GM10248 (cell line): Measurements from ENCODE around the gene SLC6A3.
"Not testable (repeated sequence)": the region's sequence is repeated elsewhere in the genome, so short reads cannot be mapped to it uniquely, and the experiment has no call there.

ENCODE experiments used
- CTCF ChIA-PET: fragments of 300-600 bp; sonication (Branson Sonifier 250); formaldehyde crosslinking; extraction: SDS; loops from one replicate; lab custom pipeline; 2021; ENCODE audit warnings: antibody characterized with exemption; lab: Yijun Ruan, JAX
- POLR2A ChIA-PET: fragments of 350-650 bp; sonication (Branson Sonifier 250); formaldehyde crosslinking; extraction: SDS; loops from one replicate; lab custom pipeline; 2020; ENCODE audit warnings: antibody characterized with exemption; lab: Yijun Ruan, JAX
- DNase-seq: peaks from one replicate; pipeline ENCODE4 v3.0.0; 2012; ENCODE audit errors: extremely low spot score
- TF ChIP-seq, protein P1 (sequence below): IDR thresholded peaks from 2 replicates; pipeline ENCODE4 v1.5.1; 2012; ENCODE audit warnings: mild to moderate bottlenecking, low read depth; ENCODE audit errors: extremely low read depth, missing control alignments, control extremely low read depth

Gene SLC6A3

GRCh38 chr5:1363581-1363980, 81.7 kb downstream of the SLC6A3 start:
- CTCF ChIA-PET: interaction anchor here (3.2 kb wide), 1 partner anchor 16 kb away, joined by 8 read pairs; no protein-coding TSS in a partner anchor
- DNase-seq: no peak

DNA sequence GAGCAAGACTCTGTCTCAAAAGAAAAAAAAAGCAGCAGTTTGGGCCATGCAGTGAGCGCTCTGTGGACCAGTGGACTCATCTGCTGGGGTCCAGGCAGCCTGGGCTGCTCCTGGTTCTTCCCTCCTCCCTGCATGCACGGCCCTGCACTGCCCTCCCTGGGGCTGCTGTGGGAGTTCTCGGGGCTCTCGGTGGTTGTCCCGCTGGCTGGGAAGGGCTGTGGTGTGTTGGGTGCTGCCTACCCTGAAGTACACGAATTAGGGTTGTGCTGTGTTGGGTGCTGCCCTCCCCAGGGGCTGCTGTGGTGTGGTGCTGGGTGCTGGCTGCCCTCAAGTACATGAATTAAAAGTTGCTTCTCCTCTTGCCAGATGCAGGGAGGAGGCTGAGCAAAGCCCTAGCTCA, 82.1 kb downstream of the SLC6A3 start:
- TF ChIP-seq, protein P1, sequence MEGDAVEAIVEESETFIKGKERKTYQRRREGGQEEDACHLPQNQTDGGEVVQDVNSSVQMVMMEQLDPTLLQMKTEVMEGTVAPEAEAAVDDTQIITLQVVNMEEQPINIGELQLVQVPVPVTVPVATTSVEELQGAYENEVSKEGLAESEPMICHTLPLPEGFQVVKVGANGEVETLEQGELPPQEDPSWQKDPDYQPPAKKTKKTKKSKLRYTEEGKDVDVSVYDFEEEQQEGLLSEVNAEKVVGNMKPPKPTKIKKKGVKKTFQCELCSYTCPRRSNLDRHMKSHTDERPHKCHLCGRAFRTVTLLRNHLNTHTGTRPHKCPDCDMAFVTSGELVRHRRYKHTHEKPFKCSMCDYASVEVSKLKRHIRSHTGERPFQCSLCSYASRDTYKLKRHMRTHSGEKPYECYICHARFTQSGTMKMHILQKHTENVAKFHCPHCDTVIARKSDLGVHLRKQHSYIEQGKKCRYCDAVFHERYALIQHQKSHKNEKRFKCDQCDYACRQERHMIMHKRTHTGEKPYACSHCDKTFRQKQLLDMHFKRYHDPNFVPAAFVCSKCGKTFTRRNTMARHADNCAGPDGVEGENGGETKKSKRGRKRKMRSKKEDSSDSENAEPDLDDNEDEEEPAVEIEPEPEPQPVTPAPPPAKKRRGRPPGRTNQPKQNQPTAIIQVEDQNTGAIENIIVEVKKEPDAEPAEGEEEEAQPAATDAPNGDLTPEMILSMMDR: no peak
- ChIA-PET POLR2A (no interaction called here), CTCF (interaction anchor here (3.2 kb wide), 1 partner anchor 17 kb away, joined by 8 read pairs; no protein-coding TSS in a partner anchor)
- no peak for DNase-seq

More at GRCh38 chr5:1363581-1363980, 81.7 kb downstream of the SLC6A3 start:
- POLR2A ChIA-PET: no interaction called here
- TF ChIP-seq, protein P1: no peak

DNA sequence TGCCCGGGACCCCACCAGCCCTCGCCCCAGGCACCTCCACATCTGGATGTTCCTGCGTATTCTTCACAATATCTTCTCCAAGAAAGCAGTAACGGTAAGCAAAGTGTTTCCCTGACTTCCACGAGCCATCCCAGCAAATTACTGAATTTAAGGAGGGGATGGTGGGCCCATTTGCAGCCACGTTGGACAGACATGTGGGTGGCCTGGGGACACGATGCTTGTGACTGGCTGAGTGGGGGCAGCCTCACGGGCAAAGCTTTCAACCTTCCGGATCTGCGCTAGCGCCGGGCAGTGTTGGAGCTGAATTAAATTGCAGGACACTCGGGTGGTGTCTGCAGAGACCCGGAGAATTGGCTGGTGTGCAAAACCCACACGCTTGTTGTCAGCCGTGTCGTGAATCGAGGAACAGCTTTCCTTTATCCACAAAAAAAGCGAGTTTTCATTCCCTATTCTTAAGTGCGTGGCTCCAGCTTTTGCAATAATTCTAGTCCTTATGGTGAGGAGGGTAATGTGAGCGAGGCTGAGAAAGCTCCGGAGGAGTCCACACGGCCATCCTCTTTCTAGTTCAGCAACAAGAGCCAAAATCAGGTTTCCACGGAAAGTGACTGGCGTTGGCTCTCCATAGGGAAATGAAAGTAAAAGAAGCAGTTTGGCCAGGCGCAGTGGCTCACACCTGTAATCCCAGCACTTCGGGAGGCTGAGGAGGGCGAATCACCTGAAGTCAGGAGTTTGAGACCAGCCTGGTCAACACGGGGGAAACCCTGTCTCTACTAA, 82.8 kb downstream of the SLC6A3 start:
- no peak for DNase-seq

DNA sequence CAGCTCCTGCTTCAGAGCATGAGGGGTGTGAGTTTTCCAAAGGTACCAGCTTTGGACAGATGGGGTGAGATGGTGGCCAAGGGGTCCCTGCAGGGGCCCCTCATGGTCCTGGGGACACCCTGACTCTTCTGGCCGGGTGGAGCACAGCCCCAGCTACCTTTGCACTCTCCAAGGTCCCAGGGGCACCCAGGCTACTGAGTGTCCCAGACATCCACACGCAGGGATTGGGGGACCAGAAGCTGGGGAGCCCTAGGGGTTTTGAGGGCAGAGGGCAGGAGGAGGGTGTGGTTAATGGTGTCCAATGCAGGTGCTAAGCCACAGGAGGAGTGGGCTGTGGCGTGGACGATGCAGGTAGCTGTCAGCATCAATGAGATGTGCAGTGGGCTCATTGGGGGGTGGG, 84.4 kb downstream of the SLC6A3 start:
- DNase-seq: no peak
- CTCF ChIA-PET: interaction anchor here (1.2 kb wide), 1 partner anchor 19 kb away, joined by 5 read pairs; no protein-coding TSS in a partner anchor
- POLR2A ChIA-PET: no interaction called here
- TF ChIP-seq, protein P1: no peak

More for the DNA sequence above, 82.8 kb downstream of the SLC6A3 start:
- TF ChIP-seq, protein P1: no peak
- CTCF ChIA-PET: interaction anchor here (3.2 kb wide), 1 partner anchor 18 kb away, joined by 8 read pairs; no protein-coding TSS in a partner anchor
- POLR2A ChIA-PET: no interaction called here

DNA sequence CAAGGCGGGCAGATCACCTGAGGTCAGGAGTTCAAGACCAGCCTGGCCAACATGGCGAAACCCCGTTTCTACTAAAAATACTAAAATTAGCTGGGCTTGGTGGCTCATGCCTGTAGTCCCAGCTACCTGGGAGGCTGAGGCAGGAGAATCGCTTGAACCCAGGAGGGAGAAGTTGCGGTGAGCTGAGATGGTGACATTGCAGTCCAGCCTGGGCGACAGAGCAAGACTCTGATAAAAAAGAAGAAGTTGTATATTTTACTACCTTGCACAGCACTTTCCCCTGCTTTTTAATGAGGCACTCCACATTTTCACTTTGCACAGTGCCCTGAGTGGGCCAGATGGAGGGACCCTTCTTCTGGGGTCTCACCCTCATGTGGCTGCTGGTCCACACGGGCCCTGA, 84.9 kb downstream of the SLC6A3 start:
- DNase-seq, POLR2A ChIA-PET: not testable (repeated sequence)
- CTCF ChIA-PET: interaction anchor here (1.2 kb wide), 1 partner anchor 20 kb away, joined by 5 read pairs; no protein-coding TSS in a partner anchor

DNA sequence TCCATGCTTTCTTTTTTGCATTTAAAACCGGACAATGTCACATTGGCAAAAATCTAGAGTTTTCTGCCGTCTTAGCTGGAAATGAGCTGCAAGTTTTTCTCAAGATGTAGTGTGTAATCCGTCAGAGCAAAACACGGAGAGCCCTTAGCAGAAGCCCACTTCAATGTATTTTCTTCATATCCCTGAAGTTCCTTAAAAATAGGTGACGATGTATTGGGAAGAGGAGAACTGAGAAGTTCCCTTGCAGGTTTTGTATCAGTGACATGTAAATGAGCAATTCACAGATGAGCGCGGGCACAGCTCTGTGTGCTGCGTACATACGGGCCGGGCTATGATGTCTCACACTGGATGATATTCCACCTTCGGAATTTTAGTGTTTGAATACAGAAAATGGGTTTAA, 85.5 kb downstream of the SLC6A3 start:
- ChIA-PET CTCF (interaction anchor here (1.0 to 1.2 kb wide), 3 partner anchors 9 to 20 kb away, joined by 4 to 5 read pairs (median 5); no protein-coding TSS in a partner anchor), POLR2A (no interaction called here)
- no peak for DNase-seq
- TF ChIP-seq, protein P1: no peak
